Fibroblast of mammary gland (primary cell): ENCODE results near the gene TMCC1.
A peak's percentile ranks its signal among the peaks of the same experiment; 100 is the strongest.

Source experiments
- DNase-seq: peaks from one replicate; pipeline ENCODE4 v3.0.0-alpha.2; 2010; ENCODE audit warnings: low read depth
- H3K4me3 ChIP-seq: 2 replicates; pipeline ENCODE4 v1.5.1; 2011; ENCODE audit warnings: low read depth, mild to moderate bottlenecking, low read length, moderate library complexity; ENCODE audit not compliant: control insufficient read depth
- CTCF ChIP-seq: conservative IDR thresholded peaks from 2 replicates; pipeline ENCODE4 v1.5.1; 2011; ENCODE audit warnings: low read depth, low read length, inconsistent platforms; ENCODE audit not compliant: control insufficient read depth, insufficient read depth

Gene TMCC1

GRCh38 chr3:129695230-129695629, 198.3 kb downstream of the TMCC1 start:
- DNase-seq = peak; percentile 89
- H3K4me3 ChIP-seq = no peak overlapping the region
- no peak for TF ChIP-seq CTCF

- H3K4me3 ChIP-seq = no peak overlapping the region
- no peak for DNase-seq
- no peak for TF ChIP-seq CTCF
Measured at GRCh38 chr3:129694228-129694627, 199.3 kb downstream of the TMCC1 start.

DNA sequence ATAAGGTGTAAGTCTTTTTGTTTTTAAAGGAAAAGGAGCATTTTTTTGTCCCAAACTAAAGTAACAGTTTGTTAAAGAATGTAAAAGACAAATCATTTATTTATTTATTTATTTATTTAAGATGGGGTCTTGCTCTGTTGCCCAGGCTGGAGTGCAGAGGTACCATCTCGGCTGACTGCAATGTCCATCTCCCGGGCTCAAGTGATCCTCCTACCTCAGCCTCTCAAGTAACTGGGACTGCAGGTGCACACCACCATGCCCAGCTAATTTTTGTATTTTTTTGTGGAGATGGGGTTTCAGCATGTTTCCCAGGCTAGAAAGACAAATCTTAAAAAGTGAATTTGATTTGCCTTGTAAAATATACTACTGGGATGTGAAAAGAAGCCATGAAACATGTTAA, 200.8 kb downstream of the TMCC1 start:
- no peak overlapping the region for H3K4me3 ChIP-seq
- no peak for DNase-seq
- no peak for TF ChIP-seq CTCF

DNA sequence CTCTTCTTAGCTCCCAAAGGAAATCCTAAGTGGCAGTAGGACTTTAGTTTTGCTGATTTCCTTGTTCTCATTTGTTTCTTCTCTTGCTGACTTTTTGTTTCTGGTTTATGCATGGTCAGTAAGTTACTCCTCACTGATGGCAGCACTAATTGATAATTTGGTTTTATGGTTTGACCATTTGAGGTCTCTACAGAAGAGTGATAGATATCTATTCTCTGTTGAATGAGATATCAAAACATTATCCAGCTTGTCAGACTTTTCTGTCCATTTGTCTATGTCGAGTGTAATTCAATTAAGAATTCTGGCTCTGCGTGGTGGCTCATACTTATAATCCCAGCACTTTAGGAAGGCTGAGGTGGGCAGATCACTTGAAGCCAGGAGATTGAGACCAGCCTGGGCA, 202.5 kb downstream of the TMCC1 start:
- no peak for DNase-seq
- H3K4me3 ChIP-seq = no peak overlapping the region
- TF ChIP-seq CTCF = no peak

DNA sequence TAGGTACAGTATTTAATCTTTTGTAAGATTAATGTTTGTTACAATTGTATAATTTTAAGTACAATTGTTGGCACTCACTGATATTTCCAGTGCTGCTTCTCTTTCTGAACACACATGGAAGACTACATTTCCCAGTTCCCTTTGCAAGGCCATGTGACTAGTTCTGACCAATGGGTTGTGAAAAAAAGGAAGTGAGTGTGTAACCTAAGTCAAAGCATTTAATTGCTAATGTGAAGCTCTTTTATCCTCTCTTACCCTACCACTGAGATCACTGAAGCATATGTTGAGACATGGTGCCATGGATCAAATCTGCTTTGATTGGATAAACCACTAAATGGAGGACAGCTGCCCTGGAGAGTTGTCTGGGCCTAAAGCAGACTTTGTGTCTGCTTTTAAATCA, 203.1 kb downstream of the TMCC1 start:
- DNase-seq = peak; percentile 78
- TF ChIP-seq CTCF = no peak
- no peak overlapping the region for H3K4me3 ChIP-seq

- no peak for TF ChIP-seq CTCF
- DNase-seq = no peak
- H3K4me3 ChIP-seq = no peak overlapping the region
Measured at GRCh38 chr3:129689036-129689435, 204.5 kb downstream of the TMCC1 start.

DNA sequence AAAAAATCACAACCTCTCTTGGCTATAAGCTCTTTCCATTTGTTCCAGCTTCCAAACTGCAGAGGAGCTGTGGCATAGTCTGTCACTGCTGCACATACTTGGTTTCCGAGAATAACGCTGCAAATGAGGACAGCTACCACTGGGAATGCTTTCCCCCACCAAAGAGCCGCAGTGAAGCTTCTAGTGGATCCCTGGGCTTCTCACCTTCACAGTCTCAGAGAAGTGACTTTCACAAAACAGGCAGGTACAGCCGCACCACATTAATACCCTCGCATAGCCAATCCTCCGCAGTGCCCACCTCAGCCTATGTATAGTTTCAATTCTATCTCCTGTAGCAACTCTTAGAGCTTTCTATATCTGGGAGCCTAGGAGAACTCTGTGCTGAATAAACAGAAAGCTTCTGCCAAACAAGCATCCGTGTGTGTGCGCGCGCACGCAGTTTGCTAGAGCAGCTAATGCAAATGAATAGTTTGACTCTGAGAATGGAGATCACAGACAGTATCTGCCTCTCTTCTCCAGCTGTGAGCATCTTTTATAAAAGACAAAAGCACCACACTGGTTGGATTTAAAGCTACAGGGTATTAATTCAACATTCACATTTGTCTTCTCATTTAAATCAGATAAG, 205.1 kb downstream of the TMCC1 start:
- no peak overlapping the region for H3K4me3 ChIP-seq
- TF ChIP-seq CTCF = no peak
- DNase-seq = peak; percentile 49
